ENCODE data around the gene OSBPL3.
"Not testable (repeated sequence)": the region's sequence is repeated elsewhere in the genome, so short reads cannot be mapped to it uniquely, and the experiment has no call there.

DNA sequence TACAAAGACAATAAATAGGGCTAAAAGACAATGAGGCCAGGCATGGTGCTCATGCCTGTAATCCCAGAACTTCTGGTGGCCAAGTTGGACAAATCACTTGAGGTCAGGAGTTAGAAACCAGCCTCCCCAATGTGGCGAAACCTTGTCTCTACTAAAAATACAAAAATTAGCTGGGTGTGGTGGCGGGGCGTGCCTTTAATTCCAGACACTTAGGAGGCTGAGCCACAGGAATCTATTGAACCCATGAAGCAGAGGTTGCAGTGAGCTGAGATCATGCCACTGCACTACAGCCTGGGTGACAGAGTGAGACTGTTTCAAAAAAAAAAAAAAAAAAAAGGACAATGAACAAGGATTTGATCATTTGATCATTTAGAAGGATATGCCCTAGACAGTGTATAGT, 32.7 kb upstream of the OSBPL3 start:
- not testable (repeated sequence) for TF ChIP-seq EZH2 (IDR thresholded peaks at IDR 0.05; ENCODE audit: low read length, unreplicated experiment); EZH2phosphoT487 (IDR thresholded peaks at IDR 0.05; ENCODE audit: borderline replicate concordance, low read length)
- TF ChIP-seq, protein P1, sequence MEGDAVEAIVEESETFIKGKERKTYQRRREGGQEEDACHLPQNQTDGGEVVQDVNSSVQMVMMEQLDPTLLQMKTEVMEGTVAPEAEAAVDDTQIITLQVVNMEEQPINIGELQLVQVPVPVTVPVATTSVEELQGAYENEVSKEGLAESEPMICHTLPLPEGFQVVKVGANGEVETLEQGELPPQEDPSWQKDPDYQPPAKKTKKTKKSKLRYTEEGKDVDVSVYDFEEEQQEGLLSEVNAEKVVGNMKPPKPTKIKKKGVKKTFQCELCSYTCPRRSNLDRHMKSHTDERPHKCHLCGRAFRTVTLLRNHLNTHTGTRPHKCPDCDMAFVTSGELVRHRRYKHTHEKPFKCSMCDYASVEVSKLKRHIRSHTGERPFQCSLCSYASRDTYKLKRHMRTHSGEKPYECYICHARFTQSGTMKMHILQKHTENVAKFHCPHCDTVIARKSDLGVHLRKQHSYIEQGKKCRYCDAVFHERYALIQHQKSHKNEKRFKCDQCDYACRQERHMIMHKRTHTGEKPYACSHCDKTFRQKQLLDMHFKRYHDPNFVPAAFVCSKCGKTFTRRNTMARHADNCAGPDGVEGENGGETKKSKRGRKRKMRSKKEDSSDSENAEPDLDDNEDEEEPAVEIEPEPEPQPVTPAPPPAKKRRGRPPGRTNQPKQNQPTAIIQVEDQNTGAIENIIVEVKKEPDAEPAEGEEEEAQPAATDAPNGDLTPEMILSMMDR (conservative IDR thresholded peaks at IDR 0.05; ENCODE audit: low read depth, low read length): not testable (repeated sequence)
